Chondrocyte (in vitro differentiated cells): Measurements from ENCODE around the gene GFRA1. TPM values are rescaled to one million over a fixed set of nuclear protein-coding genes. Genes with fewer than 3 reads are reported as not detected.

Experiments
- DNase-seq: peaks from one replicate; pipeline ENCODE4 v3.0.0; 2021; ENCODE audit warnings: mixed read lengths, low spot score
- H3K27ac Mint-ChIP-seq: one replicate; pipeline ENCODE4 v1.8.0; 2021; ENCODE audit warnings: mild to moderate bottlenecking, moderate library complexity, mixed read lengths; ENCODE audit not compliant: unreplicated experiment
- H3K27me3 Mint-ChIP-seq: 2 replicates; pipeline ENCODE4 v1.8.0; 2021; ENCODE audit warnings: low read depth, mixed read lengths
- H3K36me3 Mint-ChIP-seq: 2 replicates; pipeline ENCODE4 v1.8.0; 2021; ENCODE audit warnings: low read depth, mixed read lengths
- H3K4me1 Mint-ChIP-seq: 2 replicates; pipeline ENCODE4 v1.8.0; 2021; ENCODE audit warnings: low read depth, mild to moderate bottlenecking, mixed read lengths
- H3K4me3 Mint-ChIP-seq: one replicate; pipeline ENCODE4 v1.8.0; 2021; ENCODE audit warnings: mild to moderate bottlenecking, moderate library complexity, mixed read lengths; ENCODE audit not compliant: unreplicated experiment
- H3K9me3 Mint-ChIP-seq: 2 replicates; pipeline ENCODE4 v1.8.0; 2021; ENCODE audit warnings: low read depth, mixed read lengths
- CTCF ChIP-seq: fragments of 200-600 bp; sonication (generic); IDR thresholded peaks from 2 replicates; pipeline ENCODE4 v1.5.0; 2021; ENCODE audit warnings: antibody characterized with exemption, mild to moderate bottlenecking, moderate library complexity
- total RNA-seq: library from RNA; stranded (reverse); gene quantifications from 3 replicates; pipeline ENCODE4 v1.2.1, GENCODE V29; 2021

GFRA1 gene
- total RNA-seq, 1 donor from 2014 or later, result 79.7 TPM

GRCh38 chr10:116201011-116201410 lies 72.0 kb downstream of the GFRA1 start:
- TF ChIP-seq CTCF, result no peak
- H3K4me1 Mint-ChIP-seq, result peaks cover 2% of the 10 kb centered on the region
- H3K36me3 Mint-ChIP-seq, result peaks cover 6% of the 10 kb centered on the region
- peaks cover 6% of the 10 kb centered on the region for H3K9me3 Mint-ChIP-seq
- no peak overlapping the region for H3K27ac Mint-ChIP-seq
- no peak overlapping the region for H3K4me3 Mint-ChIP-seq
- no peak for DNase-seq
- no peaks in the 10 kb centered on the region for H3K27me3 Mint-ChIP-seq

- H3K27ac Mint-ChIP-seq, result no peak overlapping the region
- peaks cover 15% of the 10 kb centered on the region for H3K9me3 Mint-ChIP-seq
- H3K36me3 Mint-ChIP-seq, result peaks cover 9% of the 10 kb centered on the region
- H3K4me1 Mint-ChIP-seq, result no peaks in the 10 kb centered on the region
- no peaks in the 10 kb centered on the region for H3K27me3 Mint-ChIP-seq
- no peak for DNase-seq
- no peak for TF ChIP-seq CTCF
- H3K4me3 Mint-ChIP-seq, result no peak overlapping the region
Observed at GRCh38 chr10:116198676-116199035, 74.3 kb downstream of the GFRA1 start.

GRCh38 chr10:116197946-116198675 lies 74.9 kb downstream of the GFRA1 start:
- TF ChIP-seq CTCF, result no peak
- Mint-ChIP-seq H3K36me3 (peaks cover 9% of the 10 kb centered on the region), H3K4me3 (no peak overlapping the region), H3K27ac (no peak overlapping the region), H3K4me1 (no peaks in the 10 kb centered on the region), H3K27me3 (no peaks in the 10 kb centered on the region), H3K9me3 (peaks cover 15% of the 10 kb centered on the region)
- DNase-seq, result no peak

- no peak for DNase-seq
- H3K27ac Mint-ChIP-seq, result no peak overlapping the region
- peaks cover 6% of the 10 kb centered on the region for H3K36me3 Mint-ChIP-seq
- H3K9me3 Mint-ChIP-seq, result peaks cover 9% of the 10 kb centered on the region
- no peak overlapping the region for H3K4me3 Mint-ChIP-seq
- no peaks in the 10 kb centered on the region for H3K4me1 Mint-ChIP-seq
- no peaks in the 10 kb centered on the region for H3K27me3 Mint-ChIP-seq
- no peak for TF ChIP-seq CTCF
Observed at GRCh38 chr10:116195583-116195982, 77.4 kb downstream of the GFRA1 start.

GRCh38 chr10:116195039-116195438 lies 78.0 kb downstream of the GFRA1 start:
- Mint-ChIP-seq H3K36me3 (peaks cover 6% of the 10 kb centered on the region), H3K9me3 (peaks cover 9% of the 10 kb centered on the region), H3K27me3 (no peaks in the 10 kb centered on the region), H3K4me3 (no peak overlapping the region), H3K4me1 (no peaks in the 10 kb centered on the region), H3K27ac (no peak overlapping the region)
- no peak for TF ChIP-seq CTCF
- DNase-seq, result no peak
